Stimulated activated CD8-positive, alpha-beta memory T cell treated with anti-CD3 and anti-CD28 coated beads, Interleukin-4, amount 100 ng/mL, for 1 hour (primary cell): Measurements from ENCODE around the gene CBY3.
"Not testable (repeated sequence)": the region's sequence is repeated elsewhere in the genome, so short reads cannot be mapped to it uniquely, and the experiment has no call there.

Experiments
- DNase-seq, 2 donors: peaks; one replicate each; pipeline ENCODE4 v3.0.0-alpha.2; 2020; ENCODE audit warnings: low read depth in 2 of 2, low spot score in 1 of 2

The CBY3 gene

DNA sequence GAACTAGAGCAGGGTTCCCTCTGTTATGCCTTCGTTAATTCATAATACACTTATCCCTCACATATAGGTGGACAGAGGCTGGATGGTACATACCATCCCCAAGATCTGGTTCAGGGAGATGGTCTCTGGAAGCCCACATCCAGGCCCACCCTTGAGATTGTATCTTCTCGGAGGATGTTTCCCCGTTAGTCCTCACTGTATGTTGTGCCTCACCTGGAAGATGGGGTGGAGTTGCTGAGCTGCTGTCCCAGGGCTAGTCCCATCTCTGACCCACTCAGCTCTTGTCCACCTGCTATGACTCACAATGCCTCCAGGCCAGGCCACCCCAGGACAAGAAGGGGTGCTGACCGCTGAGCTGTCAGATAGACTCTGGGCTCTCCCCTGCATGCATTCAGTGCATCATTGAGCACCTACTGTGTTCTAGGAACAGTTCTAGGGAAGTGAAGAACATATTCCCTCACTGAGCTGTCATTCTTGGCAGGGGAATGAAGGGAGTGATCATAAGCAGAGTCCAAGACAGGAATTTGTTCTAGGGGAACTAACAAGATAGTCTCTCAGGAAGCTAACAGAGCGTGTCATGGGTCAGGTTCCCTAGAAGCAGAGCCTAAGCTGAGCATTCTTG is at the start of gene CBY3:
CBY3 (minus strand) TSS at position 255 of the 622 bp plus-strand sequence; CDS start at position 139, 116 bp downstream.
- DNase-seq, result no peak

DNA sequence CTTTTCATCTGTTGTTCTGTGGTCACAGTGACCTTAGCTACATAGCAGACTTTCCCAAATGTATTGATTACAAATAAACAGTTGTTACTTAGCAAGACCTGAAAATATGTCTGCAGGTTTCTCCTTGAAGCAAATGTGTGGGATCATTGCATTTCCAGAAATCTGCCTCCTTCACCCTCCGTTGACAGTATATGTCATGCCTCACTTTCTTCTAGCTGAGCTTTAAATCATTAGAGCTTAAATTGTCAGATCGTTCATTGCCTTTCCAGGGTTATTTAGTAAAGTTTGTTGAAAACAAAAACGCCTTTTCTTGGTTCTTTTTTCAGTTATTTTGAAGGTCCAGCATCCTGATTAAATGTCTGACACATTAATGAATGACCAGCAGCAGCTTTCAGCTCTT is 49.5 kb upstream of the CBY3 start:
- DNase-seq, result no peak

DNA sequence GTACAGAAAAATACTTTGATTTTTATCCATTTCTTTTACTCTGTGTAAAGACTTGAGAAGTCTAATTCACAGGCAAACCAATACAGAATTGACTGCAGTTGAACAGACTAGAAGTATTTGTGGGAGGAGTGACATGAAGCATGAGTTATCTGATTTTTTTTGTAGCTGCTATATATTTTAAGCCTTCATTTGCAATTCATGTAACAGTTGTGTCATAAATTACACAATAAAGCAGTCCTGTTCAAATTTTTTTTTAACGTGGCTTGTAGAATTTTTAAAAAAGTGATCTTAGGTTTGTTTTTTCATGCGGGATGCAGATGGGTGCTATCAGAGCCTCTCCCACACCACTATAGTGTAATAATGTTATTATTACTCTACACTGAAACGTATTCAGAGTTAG is 48.9 kb upstream of the CBY3 start:
- no peak for DNase-seq

DNA sequence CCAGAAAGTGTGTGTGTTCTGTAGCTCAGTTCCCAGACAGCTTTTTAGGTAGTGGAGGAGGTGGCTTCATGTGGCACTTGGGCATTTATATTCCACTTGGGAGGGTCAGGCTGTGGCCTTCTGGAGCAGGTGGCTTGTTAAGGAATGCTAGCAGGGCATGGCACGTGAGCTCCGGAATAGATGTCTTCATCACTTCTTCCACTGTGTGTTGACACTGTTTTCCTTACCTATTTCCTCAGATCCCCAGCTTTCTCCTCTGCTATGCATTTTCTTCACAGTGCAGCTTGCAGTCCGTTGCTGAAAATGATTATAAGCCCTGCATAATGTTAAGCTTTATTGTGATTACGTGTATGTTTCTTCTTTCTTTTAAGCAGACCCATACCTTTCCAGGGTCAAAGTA is 48.5 kb upstream of the CBY3 start:
- no peak for DNase-seq

DNA sequence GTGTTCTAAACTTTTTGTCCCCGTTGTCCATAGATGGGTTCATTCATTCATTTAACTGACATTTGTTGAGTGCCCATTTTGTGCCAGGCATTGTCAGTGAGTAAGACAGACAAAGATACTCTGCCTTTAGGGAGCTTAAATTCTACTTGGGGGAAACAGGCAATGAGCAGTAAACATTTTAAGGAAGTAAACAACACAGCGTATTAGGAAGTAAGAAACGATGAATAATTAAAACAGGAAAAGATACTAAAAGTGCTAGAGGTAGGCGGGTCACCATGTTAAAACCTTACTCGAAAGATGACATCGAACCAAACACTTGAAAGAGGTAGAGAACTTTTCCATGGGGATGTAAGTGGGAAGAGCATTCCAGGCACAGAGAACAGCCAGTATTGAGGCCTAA is 46.3 kb upstream of the CBY3 start:
- no peak for DNase-seq

DNA sequence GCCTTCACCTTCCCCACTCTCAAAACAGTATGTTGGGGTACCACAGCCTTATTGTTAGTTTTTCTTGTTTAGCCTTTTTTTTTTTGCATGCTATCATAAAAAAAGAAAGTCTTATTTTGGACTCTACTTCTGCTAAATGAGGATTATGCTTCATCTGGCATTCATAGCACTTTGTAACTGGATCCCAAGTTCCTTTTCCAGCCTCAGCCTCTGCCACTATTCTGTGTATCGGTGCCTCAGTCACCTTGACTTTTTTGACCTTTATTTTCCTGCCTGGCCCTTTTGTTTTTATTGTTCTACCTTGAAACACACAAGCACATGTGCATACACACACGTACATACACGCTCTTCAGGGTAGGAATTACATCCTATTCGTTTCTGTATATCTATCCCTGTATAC is 43.3 kb upstream of the CBY3 start:
- no peak for DNase-seq

DNA sequence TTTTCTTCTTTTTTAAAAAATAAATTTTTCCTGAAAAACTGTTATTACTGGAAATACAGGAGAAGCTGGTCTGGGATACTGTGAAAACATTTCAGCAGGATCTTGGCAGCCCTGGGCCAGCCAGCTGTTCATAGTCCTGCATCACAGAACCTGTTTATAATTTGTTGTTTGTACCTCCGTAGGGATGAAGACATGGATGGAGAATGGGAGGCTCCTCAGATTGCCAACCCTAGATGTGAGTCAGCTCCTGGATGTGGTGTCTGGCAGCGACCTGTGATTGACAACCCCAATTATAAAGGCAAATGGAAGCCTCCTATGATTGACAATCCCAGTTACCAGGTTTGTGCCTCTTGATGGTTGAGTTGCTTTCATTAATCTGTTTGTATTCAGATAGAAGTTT is 39.4 kb upstream of the CBY3 start:
- DNase-seq, result no peak

DNA sequence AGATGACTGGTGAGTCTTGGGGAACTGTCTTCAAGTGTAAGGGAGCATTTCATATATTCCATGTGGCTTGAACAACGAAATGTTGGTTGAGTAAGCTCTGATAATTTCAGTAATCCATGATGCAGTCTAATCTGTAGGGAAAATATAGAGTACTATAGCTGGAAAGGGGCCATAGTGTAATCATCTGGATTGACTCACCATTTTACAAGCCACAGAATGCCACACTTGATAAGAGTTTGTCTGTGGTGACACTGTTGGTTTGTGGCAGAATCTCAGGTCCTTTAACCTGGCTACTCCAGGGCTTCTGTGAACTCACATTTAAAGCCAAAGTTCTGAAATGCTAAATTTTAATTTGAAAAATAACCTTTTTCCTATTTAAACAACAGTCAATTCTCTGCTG is 35.5 kb upstream of the CBY3 start:
- no peak for DNase-seq

DNA sequence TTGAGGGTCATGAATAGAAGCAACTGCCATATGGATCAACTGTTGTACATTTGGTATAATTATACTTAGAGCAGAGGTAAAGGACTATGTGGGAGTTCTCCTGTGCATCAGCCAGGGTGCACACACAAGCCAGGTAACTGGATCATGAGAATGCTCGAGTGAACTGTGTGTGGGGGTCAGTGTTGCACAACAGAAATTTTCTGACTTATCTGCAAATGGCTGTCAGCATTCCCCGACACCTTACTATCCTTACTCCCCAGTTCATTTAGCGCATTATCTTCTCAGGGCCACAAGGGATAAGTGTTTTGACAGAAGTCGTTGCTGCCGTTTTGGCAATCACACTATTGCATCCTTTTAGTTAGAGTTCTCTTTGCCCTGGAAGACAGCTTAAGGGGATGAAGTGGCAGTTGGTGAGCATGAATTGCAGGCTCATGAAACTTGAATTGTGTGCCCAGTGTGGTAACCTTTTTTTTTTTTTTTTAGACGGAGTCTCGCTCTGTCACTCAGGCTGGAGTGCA is 19.6 kb upstream of the CBY3 start:
- no peak for DNase-seq

DNA sequence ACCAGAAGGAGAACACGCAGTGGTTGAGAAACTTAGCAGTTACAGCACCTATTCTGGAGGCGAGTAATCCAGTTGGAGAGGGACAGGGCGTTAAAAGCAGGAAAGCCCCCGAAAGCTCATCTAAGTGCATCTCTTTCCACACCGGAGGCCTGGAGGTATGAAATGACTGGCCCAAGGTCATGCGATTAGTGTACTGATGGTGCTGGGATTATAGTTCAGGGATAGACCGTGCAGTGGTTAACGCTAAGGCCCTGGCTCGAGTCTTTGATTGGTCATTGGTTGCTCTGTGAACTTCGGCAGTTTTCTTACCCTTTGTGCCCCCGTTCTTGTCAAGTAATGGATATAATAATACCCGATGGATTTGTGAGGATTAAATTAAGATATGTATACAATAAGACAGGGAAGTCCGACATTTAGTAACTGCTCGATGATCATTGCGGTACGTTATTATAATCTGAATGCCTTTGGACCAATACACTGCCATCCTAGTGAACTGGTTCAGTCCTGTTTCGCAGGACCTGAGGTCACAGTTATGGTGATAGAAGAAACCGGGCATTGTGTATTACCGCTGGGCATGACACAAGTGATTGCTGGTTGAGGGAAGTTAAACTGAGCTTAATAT is 18.9 kb upstream of the CBY3 start:
- no peak for DNase-seq

DNA sequence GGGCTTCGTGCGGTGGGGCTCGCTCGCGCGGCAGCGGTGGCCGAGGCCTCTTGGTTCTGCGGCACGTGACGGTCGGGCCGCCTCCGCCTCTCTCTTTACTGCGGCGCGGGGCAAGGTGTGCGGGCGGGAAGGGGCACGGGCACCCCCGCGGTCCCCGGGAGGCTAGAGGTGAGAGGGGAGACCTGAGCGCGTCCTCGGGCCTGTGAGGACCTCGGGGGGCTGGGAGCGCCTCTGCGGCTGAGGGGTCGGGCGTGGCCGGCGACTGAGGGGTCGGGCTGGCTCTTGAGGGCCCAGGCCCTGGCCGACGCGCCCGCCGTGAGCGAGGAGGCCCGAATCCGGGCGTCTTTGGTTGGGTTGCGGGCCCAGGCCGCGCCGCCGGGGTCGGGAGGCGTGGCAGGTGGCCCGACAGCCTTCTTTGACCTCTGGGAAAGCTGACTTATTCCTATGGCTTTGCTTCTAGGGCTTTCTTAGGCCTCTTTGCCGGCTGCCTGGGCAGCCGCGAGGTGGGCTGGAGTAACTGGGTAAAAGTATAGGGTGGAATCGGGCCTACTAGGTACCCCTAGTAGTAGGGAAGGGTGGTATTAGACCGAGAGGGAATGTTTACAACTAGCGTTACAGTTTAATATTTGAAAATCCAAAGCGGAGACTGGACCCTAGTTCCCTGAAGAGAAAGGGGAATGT is 18.2 kb upstream of the CBY3 start, which contains the start of gene CANX:
CANX (plus strand) TSS at position 33 of the 681 bp plus-strand sequence. CDS start 6,715 bp downstream, outside the sequence.
- no peak for DNase-seq

DNA sequence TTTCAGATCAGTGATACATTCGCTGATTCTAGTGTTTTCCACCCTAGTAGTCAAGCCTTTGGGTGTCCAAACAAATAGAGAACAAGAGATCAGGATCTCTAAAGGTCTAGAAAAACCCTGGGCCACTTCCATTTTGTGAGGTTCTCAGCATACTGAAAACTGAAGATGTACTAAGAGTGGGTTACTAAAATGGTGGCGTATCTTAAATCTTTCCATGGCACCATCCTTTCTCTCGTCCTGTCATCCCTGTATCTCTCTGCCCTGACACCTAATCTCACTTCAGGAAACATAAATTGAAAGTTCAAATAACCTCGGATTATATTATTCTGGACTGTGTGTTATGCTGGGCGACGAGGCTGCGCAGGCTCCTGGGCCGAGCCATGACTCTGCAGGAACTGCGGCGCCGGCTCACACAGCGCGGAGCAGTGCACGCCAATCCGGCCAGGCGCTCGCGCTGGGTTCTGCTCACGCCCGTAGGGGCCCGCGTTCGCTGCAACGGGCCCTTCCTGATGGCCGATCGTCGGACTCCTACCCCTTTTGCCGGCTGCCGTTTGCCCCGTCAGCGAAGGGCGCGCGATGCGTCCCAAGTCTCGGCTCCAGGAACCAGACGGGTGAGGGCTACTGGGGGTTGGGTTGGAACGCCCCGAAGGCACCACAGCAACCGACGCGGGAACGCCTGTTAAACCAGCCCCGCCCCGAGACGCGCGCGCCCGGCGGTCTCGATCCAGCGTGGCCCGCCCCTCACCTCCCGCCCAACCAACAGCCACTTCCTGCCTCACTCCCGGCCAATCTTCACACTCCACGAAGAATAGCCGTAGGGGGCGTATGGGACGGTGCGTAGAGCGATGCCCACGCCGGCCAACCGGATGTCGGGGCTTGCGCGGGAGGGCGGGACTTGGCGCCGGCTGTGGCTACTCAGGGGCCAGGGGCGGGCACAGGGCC is 17.4 kb upstream of the CBY3 start:
- DNase-seq, result peak; percentile 91 to 97

DNA sequence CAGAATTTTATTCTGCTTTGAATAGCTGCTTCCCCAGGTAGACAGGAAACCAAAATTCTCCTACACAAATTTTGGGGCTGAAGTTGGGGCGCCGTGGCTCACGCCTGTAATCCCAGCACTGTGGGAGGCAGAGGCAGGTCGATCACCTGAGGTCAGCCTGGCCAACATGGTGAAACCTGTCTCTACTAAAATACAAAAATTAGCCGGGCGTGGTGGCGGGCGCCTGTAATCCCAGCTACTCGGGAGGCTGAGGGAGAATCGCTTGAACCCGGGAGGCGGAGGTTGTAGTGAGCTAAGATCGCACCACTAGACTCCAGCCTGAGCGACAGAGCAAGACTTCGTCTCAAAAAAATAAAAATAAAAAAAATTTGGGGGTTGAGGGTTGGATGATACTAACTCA is 16.7 kb upstream of the CBY3 start:
- not testable (repeated sequence) for DNase-seq

DNA sequence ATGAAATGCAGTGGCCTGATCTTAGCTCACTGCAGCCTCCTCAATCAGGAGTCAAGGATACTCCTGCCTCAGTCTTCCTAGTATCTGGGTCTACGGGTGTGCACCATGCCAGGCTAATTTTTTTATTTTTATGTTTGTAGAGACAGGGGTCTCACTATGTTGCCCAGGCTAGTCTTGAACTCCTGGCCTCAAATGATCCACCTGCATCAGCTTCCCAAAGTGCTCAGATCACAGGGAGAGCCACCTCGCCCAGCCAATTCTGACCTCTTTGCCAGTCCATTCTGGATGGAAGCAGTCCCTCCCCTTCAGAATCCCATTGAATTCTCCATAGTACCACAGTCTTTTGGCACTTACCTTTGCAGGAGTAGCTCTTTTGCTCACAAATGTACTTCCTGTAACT is 16.3 kb upstream of the CBY3 start:
- no peak for DNase-seq

DNA sequence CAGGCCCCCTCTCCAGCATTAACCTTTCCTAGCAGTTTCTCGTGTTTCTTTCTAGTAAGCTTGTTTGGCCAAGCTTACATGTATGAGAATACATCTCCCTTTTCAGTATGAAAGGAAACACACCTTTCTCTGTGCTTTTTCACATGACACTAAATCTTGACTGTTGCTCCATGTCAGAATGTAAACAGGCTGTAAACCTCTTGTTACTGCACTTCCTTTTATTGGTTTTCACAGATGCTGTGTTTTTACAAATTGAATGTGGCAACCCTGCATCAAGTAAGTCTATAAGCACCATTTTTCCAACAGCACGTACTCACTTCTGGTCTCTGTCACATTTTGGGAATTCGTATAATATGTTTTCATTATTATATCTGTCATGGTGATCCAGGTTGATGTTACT is 15.8 kb upstream of the CBY3 start:
- DNase-seq, result no peak

DNA sequence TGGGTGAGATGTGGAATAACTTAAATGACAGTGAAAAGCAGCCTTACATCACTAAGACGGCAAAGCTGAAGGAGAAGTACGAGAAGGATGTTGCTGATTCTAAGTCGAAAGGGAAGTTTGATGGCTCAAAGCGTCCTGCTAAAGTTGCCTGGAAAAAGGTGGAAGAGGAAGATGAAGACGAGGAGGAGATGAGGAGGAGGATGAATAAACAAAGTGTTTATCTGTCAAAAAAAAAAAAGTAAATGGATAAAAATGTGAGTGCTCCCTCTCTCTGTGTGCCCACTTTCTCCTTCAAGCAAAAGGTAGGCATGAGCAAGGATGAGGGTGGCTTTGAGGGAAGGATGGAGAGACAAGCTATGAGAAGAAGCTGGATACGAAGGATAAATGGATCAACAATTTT is 13.7 kb upstream of the CBY3 start:
- DNase-seq, result no peak

DNA sequence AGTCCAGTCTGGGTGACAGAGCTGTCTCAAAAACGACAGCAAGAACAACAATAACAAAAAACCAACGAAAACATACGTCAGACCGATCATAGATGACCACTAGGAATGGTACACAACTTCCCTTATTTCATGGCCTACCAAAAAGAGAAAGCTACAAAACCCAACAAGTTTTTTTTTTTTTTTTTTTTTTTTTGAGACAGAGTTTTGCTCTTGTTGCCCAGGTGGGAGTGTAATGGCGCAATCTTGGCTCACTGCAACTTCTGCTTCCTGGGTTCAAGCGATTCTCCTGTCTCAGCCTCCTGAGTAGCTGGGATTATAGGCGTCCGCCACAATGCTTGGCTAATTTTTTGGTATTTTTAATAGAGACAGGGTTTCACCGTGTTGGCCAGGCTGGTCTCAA is 8.4 kb upstream of the CBY3 start:
- not testable (repeated sequence) for DNase-seq

DNA sequence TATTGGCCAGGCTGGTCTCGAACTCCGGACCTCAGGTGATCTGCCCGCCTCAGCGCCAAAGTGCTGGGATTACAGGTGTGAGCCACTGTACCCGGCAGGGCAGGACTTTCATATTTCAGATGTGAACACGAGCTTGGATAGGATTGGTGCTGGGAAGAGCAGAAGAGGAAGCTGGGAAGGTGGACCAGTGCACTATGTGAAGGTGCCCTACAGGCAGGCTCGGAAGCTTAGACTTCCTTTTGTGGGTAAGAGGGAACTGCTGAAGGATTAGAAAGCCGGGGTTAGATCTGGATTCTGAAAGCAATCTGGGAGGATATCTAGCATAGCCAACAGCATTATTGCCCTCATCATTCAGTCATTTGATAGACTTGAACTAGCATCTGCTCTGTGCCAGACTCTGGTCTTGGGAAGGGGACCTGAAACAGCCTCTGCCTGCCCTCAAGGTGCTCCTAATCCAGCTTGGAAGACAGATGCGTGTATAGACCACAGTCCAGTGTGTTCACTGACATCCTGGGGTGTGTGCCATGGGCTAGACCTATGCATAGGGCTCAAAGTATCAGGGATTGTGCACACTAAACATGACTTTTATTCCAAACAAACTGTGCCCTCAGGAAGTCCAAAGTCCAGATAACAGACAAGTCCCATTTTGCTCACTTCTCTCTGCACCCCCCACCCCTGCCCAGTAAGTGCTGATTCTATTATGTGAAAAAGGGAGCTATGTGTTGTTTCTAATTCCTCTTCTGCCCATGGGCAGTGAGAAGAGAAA is 637 bp downstream of the CBY3 start:
- DNase-seq, result no peak

DNA sequence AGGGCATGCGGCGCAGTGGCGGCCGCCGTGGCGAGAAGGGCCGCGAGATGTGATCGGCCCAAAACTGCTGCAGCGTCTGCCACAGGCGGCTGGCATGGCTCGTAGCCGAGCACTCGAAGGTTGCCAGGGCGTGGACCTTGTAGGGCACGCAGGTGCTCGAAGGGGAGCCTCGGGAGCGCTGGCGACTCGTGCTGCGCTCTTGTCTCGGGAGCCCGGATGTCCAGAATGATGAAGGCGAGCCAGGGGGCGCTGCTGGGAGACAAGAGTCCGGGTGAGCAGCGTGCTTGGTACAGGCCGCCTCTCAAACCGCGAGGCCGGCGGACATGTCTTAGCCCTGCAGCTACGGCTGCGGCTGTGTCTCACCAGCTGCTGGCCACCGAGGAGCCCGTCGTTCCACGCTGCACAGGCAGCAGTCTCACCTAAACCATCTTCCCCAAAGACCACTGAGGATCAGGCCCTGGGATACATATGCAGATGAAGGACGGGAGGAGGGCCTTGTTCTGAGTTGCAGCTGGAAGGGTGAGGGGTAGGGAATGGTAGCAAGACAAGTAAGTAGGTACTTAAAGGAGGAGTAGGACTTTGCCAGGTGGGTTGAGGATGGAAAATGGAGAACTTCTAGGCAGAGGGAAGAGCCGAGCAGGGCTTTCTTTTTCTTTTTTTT is 1.7 kb downstream of the CBY3 start:
- peak; percentile 35 to 42 for DNase-seq
